ENCODE results near the gene ZNF182. TPM values are rescaled to one million over a fixed set of nuclear protein-coding genes. Genes with fewer than 3 reads are reported as not detected.
"Not testable (repeated sequence)": the region's sequence is repeated elsewhere in the genome, so short reads cannot be mapped to it uniquely, and the experiment has no call there.

Gene ZNF182
- total RNA-seq, 1 experiment from 2014 or later = 8.1 TPM

DNA sequence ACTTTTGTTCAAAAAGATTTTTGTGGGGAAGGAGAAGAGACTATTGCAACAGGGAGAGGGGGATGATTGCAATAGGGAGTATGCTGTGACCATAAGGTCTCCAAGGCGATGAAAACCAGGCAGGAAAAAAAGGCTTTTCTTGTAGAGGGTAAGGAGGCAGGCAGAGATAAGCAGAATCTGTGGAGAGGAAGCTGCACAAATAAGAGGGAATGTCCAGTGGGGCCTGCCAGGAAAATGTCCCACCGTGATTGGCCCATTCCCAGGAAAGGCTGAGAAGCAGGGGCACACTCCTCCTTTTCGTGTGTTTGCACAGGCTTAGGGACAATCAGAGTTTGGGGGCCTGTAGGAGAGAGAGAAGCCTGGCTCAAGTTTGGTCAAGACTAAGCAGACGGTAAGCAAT lies 32.1 kb upstream of the ZNF182 start:
- TF ChIP-seq, protein P1, sequence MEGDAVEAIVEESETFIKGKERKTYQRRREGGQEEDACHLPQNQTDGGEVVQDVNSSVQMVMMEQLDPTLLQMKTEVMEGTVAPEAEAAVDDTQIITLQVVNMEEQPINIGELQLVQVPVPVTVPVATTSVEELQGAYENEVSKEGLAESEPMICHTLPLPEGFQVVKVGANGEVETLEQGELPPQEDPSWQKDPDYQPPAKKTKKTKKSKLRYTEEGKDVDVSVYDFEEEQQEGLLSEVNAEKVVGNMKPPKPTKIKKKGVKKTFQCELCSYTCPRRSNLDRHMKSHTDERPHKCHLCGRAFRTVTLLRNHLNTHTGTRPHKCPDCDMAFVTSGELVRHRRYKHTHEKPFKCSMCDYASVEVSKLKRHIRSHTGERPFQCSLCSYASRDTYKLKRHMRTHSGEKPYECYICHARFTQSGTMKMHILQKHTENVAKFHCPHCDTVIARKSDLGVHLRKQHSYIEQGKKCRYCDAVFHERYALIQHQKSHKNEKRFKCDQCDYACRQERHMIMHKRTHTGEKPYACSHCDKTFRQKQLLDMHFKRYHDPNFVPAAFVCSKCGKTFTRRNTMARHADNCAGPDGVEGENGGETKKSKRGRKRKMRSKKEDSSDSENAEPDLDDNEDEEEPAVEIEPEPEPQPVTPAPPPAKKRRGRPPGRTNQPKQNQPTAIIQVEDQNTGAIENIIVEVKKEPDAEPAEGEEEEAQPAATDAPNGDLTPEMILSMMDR (IDR thresholded peaks at IDR 0.05; ENCODE audit: unreplicated experiment) = no peak
- CTCF ChIA-PET = no interaction called here
- intact Hi-C loops (cut with micrococcal nuclease; ENCODE audit: unreplicated experiment) = no loop called here
- no peak for DNase-seq
- H3K36me3 Mint-ChIP-seq (ENCODE audit: insufficient read depth, unreplicated experiment) = no peaks in the 10 kb centered on the region
- H3K27me3 Mint-ChIP-seq (ENCODE audit: unreplicated experiment) = peaks cover 15% of the 10 kb centered on the region
- H3K27ac Mint-ChIP-seq (ENCODE audit: unreplicated experiment) = no peak overlapping the region
- no TSS peak for BruUV-seq (replicated peaks)
- no peak overlapping the region for H3K4me3 Mint-ChIP-seq (ENCODE audit: low read depth, unreplicated experiment)
- H3K4me1 Mint-ChIP-seq (ENCODE audit: low read depth, unreplicated experiment) = no peaks in the 10 kb centered on the region
- no peaks in the 10 kb centered on the region for H3K9me3 Mint-ChIP-seq (ENCODE audit: low read depth, unreplicated experiment)

DNA sequence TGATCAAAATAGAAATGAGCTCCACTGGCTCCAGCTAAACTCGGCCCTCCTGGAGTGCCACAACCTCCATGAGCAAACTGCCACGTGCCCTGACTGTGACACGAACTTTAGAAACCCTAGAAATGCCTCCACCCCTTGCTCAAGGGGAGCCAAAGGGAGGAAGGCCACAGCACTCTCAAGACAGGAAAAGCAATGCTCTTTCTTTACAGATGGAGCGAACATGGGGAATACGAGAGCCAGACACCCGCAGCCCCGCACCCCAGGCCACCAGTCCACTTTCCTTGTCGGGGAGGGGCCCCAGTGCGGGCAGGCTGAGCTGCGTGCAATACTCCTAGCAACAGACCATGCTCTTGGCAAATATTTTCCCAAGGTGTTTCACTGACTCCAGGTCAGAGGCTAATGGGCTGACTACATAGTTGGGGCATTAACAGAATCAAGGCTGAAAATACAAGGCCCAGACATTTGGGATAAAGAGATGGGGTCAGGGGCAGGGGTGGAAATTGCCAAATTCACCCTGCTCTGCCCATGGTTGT lies 26.9 kb upstream of the ZNF182 start:
- H3K9me3 Mint-ChIP-seq (ENCODE audit: low read depth, unreplicated experiment) = not testable (repeated sequence)

DNA sequence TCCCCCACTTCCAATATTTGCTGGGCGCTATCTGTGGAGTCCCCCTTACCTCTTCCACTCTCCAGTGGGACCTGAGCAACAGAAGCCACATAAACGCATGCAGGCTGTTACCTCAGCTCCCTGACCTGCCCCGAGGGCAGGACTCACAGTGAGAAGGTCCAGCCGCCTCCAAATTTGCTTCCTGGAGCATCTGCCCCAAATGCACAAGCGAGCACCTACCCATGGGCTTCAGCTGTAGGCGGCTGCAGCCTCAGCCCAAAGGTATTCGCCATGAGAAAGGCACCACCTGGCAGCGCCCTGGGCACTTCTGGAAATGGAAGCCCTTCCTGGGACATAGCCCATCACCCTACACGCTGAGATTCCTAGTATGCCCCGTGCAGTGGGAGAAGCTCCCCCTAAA lies 26.4 kb upstream of the ZNF182 start:
- H3K4me3 Mint-ChIP-seq (ENCODE audit: low read depth, unreplicated experiment) = no peak overlapping the region
- H3K9me3 Mint-ChIP-seq (ENCODE audit: low read depth, unreplicated experiment) = peaks cover 2% of the 10 kb centered on the region
- peaks cover 5% of the 10 kb centered on the region for H3K27me3 Mint-ChIP-seq (ENCODE audit: unreplicated experiment)
- no peak overlapping the region for H3K27ac Mint-ChIP-seq (ENCODE audit: unreplicated experiment)
- peaks cover 7% of the 10 kb centered on the region for H3K4me1 Mint-ChIP-seq (ENCODE audit: low read depth, unreplicated experiment)
- DNase-seq = no peak
- H3K36me3 Mint-ChIP-seq (ENCODE audit: insufficient read depth, unreplicated experiment) = no peaks in the 10 kb centered on the region
- intact Hi-C loops (cut with micrococcal nuclease; ENCODE audit: unreplicated experiment) = no loop called here
- CTCF ChIA-PET = no interaction called here
- no TSS peak for BruUV-seq (replicated peaks)
- TF ChIP-seq, protein P1 (IDR thresholded peaks at IDR 0.05; ENCODE audit: unreplicated experiment) = no peak

More for the DNA sequence above, 26.9 kb upstream of the ZNF182 start:
- DNase-seq; H3K4me1 Mint-ChIP-seq (ENCODE audit: low read depth, unreplicated experiment); intact Hi-C loops (cut with micrococcal nuclease; ENCODE audit: unreplicated experiment); H3K27me3 Mint-ChIP-seq (ENCODE audit: unreplicated experiment); H3K36me3 Mint-ChIP-seq (ENCODE audit: insufficient read depth, unreplicated experiment); CTCF ChIA-PET; H3K4me3 Mint-ChIP-seq (ENCODE audit: low read depth, unreplicated experiment); H3K27ac Mint-ChIP-seq (ENCODE audit: unreplicated experiment); BruUV-seq (replicated peaks): not testable (repeated sequence)

DNA sequence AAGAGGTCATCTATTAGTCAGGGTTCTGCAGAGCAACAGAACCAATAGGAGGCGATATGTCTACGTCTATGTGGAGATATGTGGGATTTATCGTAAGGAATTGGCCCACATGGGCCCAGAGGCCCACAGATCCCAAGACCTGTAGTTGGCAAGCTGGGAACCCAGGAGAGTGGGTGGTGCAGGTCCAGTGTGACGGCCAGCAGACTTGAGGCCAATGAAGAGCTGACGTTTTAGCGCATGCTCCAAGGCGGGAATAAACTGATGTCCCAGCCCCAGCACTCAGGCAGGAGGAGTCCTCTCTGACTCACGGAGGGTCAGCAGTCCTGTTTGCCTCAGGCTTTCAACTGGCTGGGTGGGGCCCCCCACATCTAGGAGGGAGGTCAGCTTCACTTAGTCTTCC lies 24.3 kb upstream of the ZNF182 start:
- CTCF ChIA-PET = no interaction called here

DNA sequence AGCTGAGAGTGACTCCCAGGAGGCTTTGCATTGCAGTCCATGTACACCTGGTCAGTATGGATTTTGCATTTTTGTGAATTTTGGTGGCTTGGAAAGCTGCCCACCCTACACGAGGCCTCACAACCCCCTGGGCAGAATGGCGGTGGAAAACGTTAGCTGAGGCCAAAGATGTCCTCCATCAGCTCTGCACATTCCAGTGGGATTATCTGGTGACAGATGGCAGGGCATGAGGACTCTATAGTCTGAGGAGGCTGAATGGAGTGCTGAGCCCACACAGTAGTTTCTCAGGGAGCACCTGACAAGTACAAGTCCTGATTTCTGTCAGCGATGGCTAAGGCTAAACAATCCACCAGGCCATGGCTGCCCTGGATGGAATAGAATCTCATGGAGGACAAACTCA lies 23.8 kb upstream of the ZNF182 start:
- CTCF ChIA-PET; H3K4me1 Mint-ChIP-seq (ENCODE audit: low read depth, unreplicated experiment); H3K9me3 Mint-ChIP-seq (ENCODE audit: low read depth, unreplicated experiment); H3K36me3 Mint-ChIP-seq (ENCODE audit: insufficient read depth, unreplicated experiment); DNase-seq; BruUV-seq (replicated peaks); H3K27me3 Mint-ChIP-seq (ENCODE audit: unreplicated experiment); H3K4me3 Mint-ChIP-seq (ENCODE audit: low read depth, unreplicated experiment); H3K27ac Mint-ChIP-seq (ENCODE audit: unreplicated experiment): not testable (repeated sequence)
- intact Hi-C loops (cut with micrococcal nuclease; ENCODE audit: unreplicated experiment) = loop anchor here (5.0 to 10.0 kb wide), 2 partner anchors 530 to 833 kb away; partner anchors contain the start of gene UBA1

More for the DNA sequence above, 24.3 kb upstream of the ZNF182 start:
- TF ChIP-seq, protein P1 (IDR thresholded peaks at IDR 0.05; ENCODE audit: unreplicated experiment) = no peak
- BruUV-seq (replicated peaks) = no TSS peak
- DNase-seq = no peak
- H3K9me3 Mint-ChIP-seq (ENCODE audit: low read depth, unreplicated experiment) = peaks cover 2% of the 10 kb centered on the region
- H3K36me3 Mint-ChIP-seq (ENCODE audit: insufficient read depth, unreplicated experiment) = no peaks in the 10 kb centered on the region
- no peaks in the 10 kb centered on the region for H3K27me3 Mint-ChIP-seq (ENCODE audit: unreplicated experiment)
- peaks cover 8% of the 10 kb centered on the region for H3K4me1 Mint-ChIP-seq (ENCODE audit: low read depth, unreplicated experiment)
- intact Hi-C loops (cut with micrococcal nuclease; ENCODE audit: unreplicated experiment) = loop anchor here (5.0 to 10.0 kb wide), 2 partner anchors 531 to 833 kb away; partner anchors contain the start of gene UBA1
- H3K4me3 Mint-ChIP-seq (ENCODE audit: low read depth, unreplicated experiment) = no peak overlapping the region
- no peak overlapping the region for H3K27ac Mint-ChIP-seq (ENCODE audit: unreplicated experiment)

Data from Calu3 (cell line).